AG09319 (cell line): ENCODE data around the gene NR2C2AP.

Experiments
- DNase-seq: peaks from one replicate; pipeline ENCODE4 v3.0.0-alpha.2; 2010; ENCODE audit warnings: low read depth; ENCODE audit errors: extremely low read depth
- CTCF ChIP-seq: IDR thresholded peaks from 2 replicates; pipeline ENCODE4 v1.5.1; 2011; ENCODE audit warnings: low read depth, mild to moderate bottlenecking, inconsistent platforms, low read length, moderate library complexity

NR2C2AP gene

GRCh38 chr19:19193926-19194325 lies 9.3 kb downstream of the NR2C2AP start:
- DNase-seq = no peak
- no peak for TF ChIP-seq CTCF

GRCh38 chr19:19192910-19193423 lies 10.2 kb downstream of the NR2C2AP start:
- no peak for TF ChIP-seq CTCF
- DNase-seq = no peak

GRCh38 chr19:19192078-19192882 lies 10.9 kb downstream of the NR2C2AP start, which contains the start of the genes BORCS8 and RFXANK:
Gene BORCS8 (minus strand): TSS chr19:19192152. CDS start chr19:19192117, 35 bp downstream.
Gene RFXANK (plus strand): TSS chr19:19192258. CDS start chr19:19193947, 1,689 bp downstream.
- peak; percentile 97 for DNase-seq
- no peak for TF ChIP-seq CTCF

- TF ChIP-seq CTCF = no peak
- no peak for DNase-seq
Observed at GRCh38 chr19:19191768-19192077, 11.5 kb downstream of the NR2C2AP start.

- no peak for TF ChIP-seq CTCF
- DNase-seq = no peak
Observed at GRCh38 chr19:19186742-19187141, 16.5 kb downstream of the NR2C2AP start.

GRCh38 chr19:19185853-19186740 lies 17.1 kb downstream of the NR2C2AP start:
- TF ChIP-seq CTCF = peak; percentile 53
- DNase-seq = no peak
